Measurements from ENCODE around the gene IL12A.

GRCh38 chr3:160012108-160012507 lies 23.5 kb downstream of the IL12A start:
- TF ChIP-seq, protein P1, sequence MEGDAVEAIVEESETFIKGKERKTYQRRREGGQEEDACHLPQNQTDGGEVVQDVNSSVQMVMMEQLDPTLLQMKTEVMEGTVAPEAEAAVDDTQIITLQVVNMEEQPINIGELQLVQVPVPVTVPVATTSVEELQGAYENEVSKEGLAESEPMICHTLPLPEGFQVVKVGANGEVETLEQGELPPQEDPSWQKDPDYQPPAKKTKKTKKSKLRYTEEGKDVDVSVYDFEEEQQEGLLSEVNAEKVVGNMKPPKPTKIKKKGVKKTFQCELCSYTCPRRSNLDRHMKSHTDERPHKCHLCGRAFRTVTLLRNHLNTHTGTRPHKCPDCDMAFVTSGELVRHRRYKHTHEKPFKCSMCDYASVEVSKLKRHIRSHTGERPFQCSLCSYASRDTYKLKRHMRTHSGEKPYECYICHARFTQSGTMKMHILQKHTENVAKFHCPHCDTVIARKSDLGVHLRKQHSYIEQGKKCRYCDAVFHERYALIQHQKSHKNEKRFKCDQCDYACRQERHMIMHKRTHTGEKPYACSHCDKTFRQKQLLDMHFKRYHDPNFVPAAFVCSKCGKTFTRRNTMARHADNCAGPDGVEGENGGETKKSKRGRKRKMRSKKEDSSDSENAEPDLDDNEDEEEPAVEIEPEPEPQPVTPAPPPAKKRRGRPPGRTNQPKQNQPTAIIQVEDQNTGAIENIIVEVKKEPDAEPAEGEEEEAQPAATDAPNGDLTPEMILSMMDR (IDR thresholded peaks at IDR 0.05) = no peak
- no peak for TF ChIP-seq POLR2A (IDR thresholded peaks at IDR 0.05)
